CD14-positive monocyte (primary cell): Measurements from ENCODE around the gene AKT1. TPM values are rescaled to one million over a fixed set of nuclear protein-coding genes. Genes with fewer than 3 reads are reported as not detected.

Experiments
- DNase-seq, 3 donors: peaks; one replicate each; pipeline ENCODE4 v3.0.0-alpha.2; 2011 to 2022
- H2AFZ ChIP-seq: 2 replicates; pipeline ENCODE4 v1.6.0; 2012; ENCODE audit warnings: mild to moderate bottlenecking, low read depth, low read length, inconsistent platforms; ENCODE audit not compliant: insufficient read depth, poor library complexity, severe bottlenecking
- H3K27ac ChIP-seq, 2 donors: 1 replicate in 1 of 2; 2 replicates in 1 of 2; pipeline ENCODE4 v1.5.1; 2012 to 2013; ENCODE audit warnings: low read length in 2 of 2, control low read depth in 1 of 2, inconsistent platforms in 1 of 2, low read depth in 1 of 2, mild to moderate bottlenecking in 1 of 2
- H3K27me3 ChIP-seq, 2 donors: one replicate each; pipeline versions ENCODE4 v1.6.0 to v1.6.1; 2011 to 2013; ENCODE audit warnings: low read length in 2 of 2; ENCODE audit not compliant: control insufficient read depth in 2 of 2, insufficient read depth in 2 of 2
- H3K36me3 ChIP-seq, 2 donors: replicated peaks in 1 of 2; 1 replicate in 1 of 2; 2 replicates in 1 of 2; pipeline versions ENCODE4 v1.5.1 to v1.6.1; 2012 to 2013; ENCODE audit warnings: low read length in 2 of 2, control low read depth in 1 of 2, inconsistent platforms in 1 of 2, mild to moderate bottlenecking in 1 of 2; ENCODE audit not compliant: insufficient read depth in 2 of 2, control insufficient read depth in 1 of 2
- H3K4me1 ChIP-seq, 2 donors: 1 replicate in 1 of 2; 2 replicates in 1 of 2; pipeline versions ENCODE4 v1.5.1 to v1.6.1; 2012 to 2013; ENCODE audit warnings: low read length in 2 of 2, control low read depth in 1 of 2, inconsistent platforms in 1 of 2, mild to moderate bottlenecking in 1 of 2, moderate library complexity in 1 of 2; ENCODE audit not compliant: insufficient read depth in 2 of 2, control insufficient read depth in 1 of 2
- H3K4me2 ChIP-seq: replicated peaks from 2 replicates; pipeline ENCODE3; 2012; ENCODE audit warnings: low read length, moderate library complexity, mild to moderate bottlenecking; ENCODE audit not compliant: poor library complexity, severe bottlenecking; ENCODE audit errors: extremely low read depth
- H3K4me3 ChIP-seq, 3 experiments: fragments of 200-600 bp in 1 of 3; sonication (generic) in 1 of 3; replicated peaks in 1 of 3; 1 replicate in 2 of 3; 2 replicates in 1 of 3; pipeline ENCODE4 v1.5.1; 2011 to 2013; ENCODE audit warnings: low read length in 3 of 3, mild to moderate bottlenecking in 3 of 3, control low read depth in 2 of 3, low read depth in 2 of 3, inconsistent platforms in 1 of 3, moderate library complexity in 1 of 3
- H3K79me2 ChIP-seq: 2 replicates; pipeline ENCODE4 v1.6.0; 2012; ENCODE audit warnings: mild to moderate bottlenecking, control low read depth, inconsistent platforms, low read length, moderate library complexity; ENCODE audit not compliant: insufficient read depth
- H3K9ac ChIP-seq: 2 replicates; pipeline ENCODE4 v1.6.0; 2017; ENCODE audit warnings: low read length, mild to moderate bottlenecking; ENCODE audit not compliant: insufficient read depth, poor library complexity, severe bottlenecking
- H3K9me3 ChIP-seq, 2 donors: replicated peaks in 1 of 2; 1 replicate in 1 of 2; 2 replicates in 1 of 2; pipeline versions ENCODE4 v1.5.1 to v1.6.1; 2012 to 2013; ENCODE audit warnings: low read length in 2 of 2, control low read depth in 1 of 2; ENCODE audit not compliant: control insufficient read depth in 1 of 2, insufficient read depth in 1 of 2
- H4K20me1 ChIP-seq: 2 replicates; pipeline ENCODE4 v1.6.0; 2012; ENCODE audit warnings: mild to moderate bottlenecking, low read length, control low read depth, moderate library complexity; ENCODE audit not compliant: insufficient read depth
- H3K27ac Mint-ChIP-seq, 7 donors: one replicate each; pipeline ENCODE4 v1.8.0; 2020; ENCODE audit warnings: mild to moderate bottlenecking in 7 of 7, mixed read lengths in 7 of 7, moderate library complexity in 6 of 7, inconsistent platforms in 2 of 7
- H3K27me3 Mint-ChIP-seq, 3 donors: one replicate each; pipeline ENCODE4 v1.8.0; 2021 to 2022; ENCODE audit warnings: low read depth in 3 of 3, mild to moderate bottlenecking in 3 of 3, mixed read lengths in 3 of 3, moderate library complexity in 3 of 3, inconsistent platforms in 1 of 3
- H3K36me3 Mint-ChIP-seq, 2 donors: one replicate each; pipeline ENCODE4 v1.8.0; 2020; ENCODE audit warnings: mixed read lengths in 2 of 2, inconsistent platforms in 1 of 2, mild to moderate bottlenecking in 1 of 2
- H3K4me1 Mint-ChIP-seq: one replicate; pipeline ENCODE4 v1.8.0; 2020; ENCODE audit warnings: mild to moderate bottlenecking, mixed read lengths
- H3K4me3 Mint-ChIP-seq, 2 donors: one replicate each; pipeline ENCODE4 v1.8.0; 2020; ENCODE audit warnings: mild to moderate bottlenecking in 2 of 2, mixed read lengths in 2 of 2, moderate library complexity in 1 of 2
- H3K9me3 Mint-ChIP-seq, 7 donors: one replicate each; pipeline ENCODE4 v1.8.0; 2020 to 2022; ENCODE audit warnings: mixed read lengths in 7 of 7, mild to moderate bottlenecking in 6 of 7, moderate library complexity in 6 of 7, inconsistent platforms in 2 of 7
- WGBS: methylation state at CpG from one replicate; pipeline ENCODE4 v1.1.5; 2013; ENCODE audit warnings: missing lambda C conversion rate; ENCODE audit not compliant: insufficient coverage; 5-methylcytosine and 5-hydroxymethylcytosine counted together
- intact Hi-C, 2 donors: fragments of 100-400 bp; cut with micrococcal nuclease; formaldehyde crosslinking; loops; one replicate each; pipeline versions ENCODE4 v1.15.0 to v1.15.1; 2023
- polyA plus RNA-seq, 3 donors: library from polyadenylated mRNA; depleted of rRNA in 1 of 3; unstranded in 2 of 3; stranded (reverse) in 1 of 3; fragments of 300-500 nt in 2 of 3; fragments of >200 nt in 1 of 3; fragmentation: Illumina TruSeq in 2 of 3; gene quantifications; 1 replicate in 2 of 3; 2 replicates in 1 of 3; pipeline ENCODE4 v1.2.3, GENCODE V29; 2012 to 2021
- TF ChIP-seq, protein P1 (sequence below): fragments of 200-600 bp; IDR thresholded peaks from one replicate; pipeline ENCODE4 v1.8.0; 2022; ENCODE audit warnings: antibody characterized with exemption, mild to moderate bottlenecking

The AKT1 gene
- polyA plus RNA-seq, 3 donors = 7.2 to 180 (median 26.4) TPM

DNA sequence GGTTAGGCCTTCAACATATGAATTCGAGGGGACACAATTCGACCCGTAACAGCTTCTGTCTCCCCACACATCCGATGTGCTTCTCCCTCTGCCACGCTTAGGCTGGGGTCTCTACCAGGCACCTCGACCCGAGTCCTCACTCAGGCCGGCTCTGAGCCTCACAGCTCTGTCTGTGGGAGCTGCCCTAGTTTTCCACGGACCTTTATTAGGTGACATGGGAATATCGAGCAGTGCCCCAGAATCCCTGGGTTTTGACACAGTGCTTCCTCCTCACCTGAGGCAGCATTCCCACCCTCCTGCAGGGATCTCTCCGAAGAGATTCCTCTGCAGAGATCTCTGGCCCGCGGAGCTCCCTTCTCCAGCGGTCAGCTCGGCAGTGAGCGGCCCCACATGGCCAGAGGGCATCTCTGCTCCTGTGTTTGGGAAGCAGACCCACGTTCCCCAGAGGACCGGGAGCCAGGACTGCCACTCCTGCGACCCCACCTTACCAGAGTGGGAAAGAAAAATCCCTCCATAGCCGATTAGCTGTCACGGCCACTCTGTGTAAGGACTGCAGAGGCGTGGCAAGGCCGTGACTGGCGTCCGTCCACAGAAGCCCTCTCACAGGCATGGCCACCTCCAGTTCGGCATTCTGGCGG lies 26.5 kb upstream of the AKT1 start:
- no peak overlapping the region for H3K27ac ChIP-seq
- intact Hi-C loops = no loop called here
- H3K9me3 Mint-ChIP-seq = peaks cover 7 to 25% (median 14%) of the 10 kb centered on the region in 7 donors

DNA sequence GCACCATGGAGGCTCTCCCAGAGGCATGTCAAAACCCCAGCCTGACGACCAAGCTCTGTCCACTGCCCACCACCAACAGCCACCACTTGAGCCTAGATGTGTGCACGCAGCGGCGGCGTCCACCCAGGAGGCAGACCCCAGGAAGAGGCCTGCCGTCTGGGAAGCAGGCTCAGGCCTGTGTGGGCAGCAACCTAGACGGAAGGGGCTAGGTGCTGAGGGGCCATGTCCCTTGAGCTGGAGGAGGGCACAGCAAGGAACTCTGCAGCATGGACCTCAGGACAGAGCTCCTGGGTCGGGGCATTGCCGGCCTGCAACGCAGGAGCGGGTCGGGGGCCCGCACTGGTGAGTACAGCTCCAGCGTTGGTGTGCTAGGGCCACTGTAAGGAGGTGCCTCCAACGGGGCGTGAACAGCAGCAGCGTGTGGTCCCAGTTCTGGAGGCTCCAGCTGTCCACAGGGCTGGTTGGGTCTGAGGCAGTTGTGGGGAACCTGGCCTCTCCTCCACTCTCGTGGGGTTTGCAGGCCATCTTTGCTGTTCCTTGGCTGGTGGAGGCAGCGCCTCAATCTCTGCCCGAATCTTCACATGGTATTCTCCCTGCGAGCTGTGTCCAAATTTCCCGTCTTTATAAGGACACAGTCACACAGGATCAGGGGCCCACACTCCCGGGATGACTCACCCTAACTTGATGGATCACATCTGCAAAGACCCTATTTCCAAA lies 25.8 kb upstream of the AKT1 start:
- intact Hi-C loops = no loop called here
- Histone ChIP-seq H3K36me3 (no peaks in the 10 kb centered on the region), H3K79me2 (no peaks in the 10 kb centered on the region), H3K4me3 (no peak overlapping the region), H3K4me2 (no peak overlapping the region), H3K27ac (no peak overlapping the region), H3K4me1 (peaks cover 15 to 21% of the 10 kb centered on the region in 2 donors), H3K9ac (no peak overlapping the region), H3K27me3 (peaks cover 13 to 19% of the 10 kb centered on the region in 2 donors), H3K9me3 (peaks cover 3 to 14% of the 10 kb centered on the region in 2 donors), H2AFZ (no peak overlapping the region), H4K20me1 (no peaks in the 10 kb centered on the region)
- peaks cover 7 to 25% (median 14%) of the 10 kb centered on the region in 7 donors for H3K9me3 Mint-ChIP-seq
- H3K4me1 Mint-ChIP-seq = peaks cover 19% of the 10 kb centered on the region
- no peak overlapping the region for H3K4me3 Mint-ChIP-seq
- no peak for DNase-seq
- peak overlapping the region in 1 of 7 donors; percentile 54 for H3K27ac Mint-ChIP-seq
- TF ChIP-seq, protein P1, sequence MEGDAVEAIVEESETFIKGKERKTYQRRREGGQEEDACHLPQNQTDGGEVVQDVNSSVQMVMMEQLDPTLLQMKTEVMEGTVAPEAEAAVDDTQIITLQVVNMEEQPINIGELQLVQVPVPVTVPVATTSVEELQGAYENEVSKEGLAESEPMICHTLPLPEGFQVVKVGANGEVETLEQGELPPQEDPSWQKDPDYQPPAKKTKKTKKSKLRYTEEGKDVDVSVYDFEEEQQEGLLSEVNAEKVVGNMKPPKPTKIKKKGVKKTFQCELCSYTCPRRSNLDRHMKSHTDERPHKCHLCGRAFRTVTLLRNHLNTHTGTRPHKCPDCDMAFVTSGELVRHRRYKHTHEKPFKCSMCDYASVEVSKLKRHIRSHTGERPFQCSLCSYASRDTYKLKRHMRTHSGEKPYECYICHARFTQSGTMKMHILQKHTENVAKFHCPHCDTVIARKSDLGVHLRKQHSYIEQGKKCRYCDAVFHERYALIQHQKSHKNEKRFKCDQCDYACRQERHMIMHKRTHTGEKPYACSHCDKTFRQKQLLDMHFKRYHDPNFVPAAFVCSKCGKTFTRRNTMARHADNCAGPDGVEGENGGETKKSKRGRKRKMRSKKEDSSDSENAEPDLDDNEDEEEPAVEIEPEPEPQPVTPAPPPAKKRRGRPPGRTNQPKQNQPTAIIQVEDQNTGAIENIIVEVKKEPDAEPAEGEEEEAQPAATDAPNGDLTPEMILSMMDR = no peak
- WGBS = 92% methylated on average over 14 of the region's 23 CpGs
- peaks cover 22 to 30% (median 23%) of the 10 kb centered on the region in 3 donors for H3K27me3 Mint-ChIP-seq
- H3K36me3 Mint-ChIP-seq = peaks cover 4 to 14% of the 10 kb centered on the region in 2 donors

More for the DNA sequence above, 26.5 kb upstream of the AKT1 start:
- no peak overlapping the region for H3K4me3 Mint-ChIP-seq
- DNase-seq = no peak
- Histone ChIP-seq H2AFZ (no peak overlapping the region), H3K4me1 (peaks cover 14 to 19% of the 10 kb centered on the region in 2 donors), H3K36me3 (no peaks in the 10 kb centered on the region), H3K4me3 (no peak overlapping the region), H4K20me1 (no peaks in the 10 kb centered on the region), H3K9ac (no peak overlapping the region), H3K79me2 (no peaks in the 10 kb centered on the region), H3K27me3 (peaks cover 13 to 21% of the 10 kb centered on the region in 2 donors), H3K9me3 (peaks cover 3 to 14% of the 10 kb centered on the region in 2 donors), H3K4me2 (no peak overlapping the region)
- H3K27ac Mint-ChIP-seq = no peak overlapping the region
- peaks cover 4 to 14% of the 10 kb centered on the region in 2 donors for H3K36me3 Mint-ChIP-seq
- peaks cover 15% of the 10 kb centered on the region for H3K4me1 Mint-ChIP-seq
- peaks cover 26 to 35% (median 27%) of the 10 kb centered on the region in 3 donors for H3K27me3 Mint-ChIP-seq
- WGBS = 96% methylated on average over 26 of the region's 27 CpGs
- TF ChIP-seq, protein P1 = no peak
